Neural cell (in vitro differentiated cells): ENCODE results near the gene PRKCQ.

Source experiments
- EZH2 ChIP-seq: fragments of 200-600, 300-800 bp; shearing (Covaris generic), sonication (generic); IDR thresholded peaks from 2 replicates; pipeline ENCODE4 v1.6.1; 2014; ENCODE audit warnings: antibody characterized with exemption, low read length, borderline replicate concordance, mild to moderate bottlenecking; ENCODE audit not compliant: insufficient read depth, poor library complexity, severe bottlenecking
- TF ChIP-seq, protein P1 (sequence below): IDR thresholded peaks from 2 replicates; pipeline ENCODE4 v1.6.1; 2012; ENCODE audit warnings: borderline replicate concordance

DNA sequence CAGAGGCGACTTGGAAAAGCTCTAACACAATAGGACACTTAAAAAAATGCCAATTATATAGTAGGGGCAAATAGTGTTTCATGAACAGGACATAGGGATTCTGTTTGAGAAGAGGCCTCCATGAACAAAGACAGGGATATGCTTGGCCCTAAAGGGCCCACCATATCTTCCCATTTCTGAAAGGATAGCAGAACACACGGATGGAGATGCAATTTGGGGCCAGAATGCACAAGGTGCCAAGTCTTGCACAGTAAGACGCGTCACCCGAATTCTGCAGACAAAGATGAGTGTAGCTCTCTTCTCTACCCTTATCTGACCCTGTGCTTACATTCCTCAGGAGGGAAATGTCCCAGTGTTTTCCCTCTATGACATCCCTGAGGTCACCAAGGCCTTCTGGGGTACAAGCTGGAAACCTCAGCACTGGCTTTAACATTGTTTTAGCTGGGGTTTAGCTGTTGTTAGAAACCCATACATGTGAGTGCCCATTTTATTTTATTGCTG, 12.8 kb downstream of the PRKCQ start:
- no peak for TF ChIP-seq EZH2
- TF ChIP-seq, protein P1, sequence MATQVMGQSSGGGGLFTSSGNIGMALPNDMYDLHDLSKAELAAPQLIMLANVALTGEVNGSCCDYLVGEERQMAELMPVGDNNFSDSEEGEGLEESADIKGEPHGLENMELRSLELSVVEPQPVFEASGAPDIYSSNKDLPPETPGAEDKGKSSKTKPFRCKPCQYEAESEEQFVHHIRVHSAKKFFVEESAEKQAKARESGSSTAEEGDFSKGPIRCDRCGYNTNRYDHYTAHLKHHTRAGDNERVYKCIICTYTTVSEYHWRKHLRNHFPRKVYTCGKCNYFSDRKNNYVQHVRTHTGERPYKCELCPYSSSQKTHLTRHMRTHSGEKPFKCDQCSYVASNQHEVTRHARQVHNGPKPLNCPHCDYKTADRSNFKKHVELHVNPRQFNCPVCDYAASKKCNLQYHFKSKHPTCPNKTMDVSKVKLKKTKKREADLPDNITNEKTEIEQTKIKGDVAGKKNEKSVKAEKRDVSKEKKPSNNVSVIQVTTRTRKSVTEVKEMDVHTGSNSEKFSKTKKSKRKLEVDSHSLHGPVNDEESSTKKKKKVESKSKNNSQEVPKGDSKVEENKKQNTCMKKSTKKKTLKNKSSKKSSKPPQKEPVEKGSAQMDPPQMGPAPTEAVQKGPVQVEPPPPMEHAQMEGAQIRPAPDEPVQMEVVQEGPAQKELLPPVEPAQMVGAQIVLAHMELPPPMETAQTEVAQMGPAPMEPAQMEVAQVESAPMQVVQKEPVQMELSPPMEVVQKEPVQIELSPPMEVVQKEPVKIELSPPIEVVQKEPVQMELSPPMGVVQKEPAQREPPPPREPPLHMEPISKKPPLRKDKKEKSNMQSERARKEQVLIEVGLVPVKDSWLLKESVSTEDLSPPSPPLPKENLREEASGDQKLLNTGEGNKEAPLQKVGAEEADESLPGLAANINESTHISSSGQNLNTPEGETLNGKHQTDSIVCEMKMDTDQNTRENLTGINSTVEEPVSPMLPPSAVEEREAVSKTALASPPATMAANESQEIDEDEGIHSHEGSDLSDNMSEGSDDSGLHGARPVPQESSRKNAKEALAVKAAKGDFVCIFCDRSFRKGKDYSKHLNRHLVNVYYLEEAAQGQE = no peak
